ENCODE measurements around the gene LUZP2.

The LUZP2 gene

DNA sequence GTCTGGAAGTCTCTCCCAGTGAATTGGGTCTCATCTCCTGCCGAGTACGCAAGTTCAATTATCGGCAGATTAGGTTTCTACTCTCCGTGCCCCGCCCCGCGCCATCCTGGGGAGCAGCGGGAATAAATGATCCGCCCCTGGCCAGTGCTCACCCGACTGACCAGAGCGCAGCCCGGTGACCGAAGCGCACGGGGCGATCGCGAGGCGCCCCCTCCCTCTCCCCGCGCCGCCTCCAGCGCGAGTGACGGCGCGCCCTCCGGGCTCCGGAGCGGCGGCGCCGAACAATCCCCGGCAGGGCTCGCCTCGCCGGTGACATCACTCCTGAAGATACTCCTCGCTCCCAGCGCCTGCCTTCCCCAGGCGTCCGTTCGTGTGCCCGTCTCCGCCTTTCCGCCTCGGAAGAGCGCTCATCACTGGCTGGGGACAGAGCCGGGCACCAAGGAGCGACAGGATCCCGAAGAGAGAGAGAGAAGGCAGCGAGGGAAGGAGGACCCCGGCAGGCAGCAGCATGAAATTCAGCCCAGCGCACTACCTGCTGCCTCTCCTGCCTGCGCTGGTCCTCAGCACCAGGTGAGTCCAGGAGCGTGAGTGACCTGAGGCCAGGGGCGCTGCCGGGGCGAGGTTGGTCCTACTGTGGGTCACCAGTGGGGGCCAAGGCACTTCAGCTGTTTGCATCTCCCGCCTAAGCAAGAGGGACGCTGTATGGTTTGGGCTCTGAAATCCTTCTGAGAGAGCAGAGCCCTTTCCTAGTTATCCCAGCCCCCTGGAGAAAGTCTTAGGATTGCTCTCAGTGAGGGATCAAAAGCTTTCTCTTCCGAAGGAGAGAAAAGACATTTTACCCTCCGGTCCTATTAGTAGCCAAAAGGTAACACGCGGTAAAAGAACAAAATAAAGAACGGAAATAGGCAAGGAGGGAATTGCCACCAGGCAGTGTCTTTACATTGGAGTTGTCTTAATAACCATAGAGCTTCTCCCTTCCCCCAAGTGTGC lies at the start of gene LUZP2:
Gene LUZP2, plus strand, starts transcription at position 318 of the 990 bp plus-strand sequence.
- no peaks in the 10 kb centered on the region for H3K4me1 Mint-ChIP-seq
- H3K27me3 Mint-ChIP-seq = peaks cover 14% of the 10 kb centered on the region
- CTCF ChIA-PET = no interaction called here
- H3K4me3 Mint-ChIP-seq = no peak within 1 kb of the TSS
- no peak for DNase-seq
- H3K9me3 Mint-ChIP-seq = no peaks in the 10 kb centered on the region
- H3K36me3 Mint-ChIP-seq = no peaks in the 10 kb centered on the region
- H3K27ac Mint-ChIP-seq = no peak within 1 kb of the TSS

DNA sequence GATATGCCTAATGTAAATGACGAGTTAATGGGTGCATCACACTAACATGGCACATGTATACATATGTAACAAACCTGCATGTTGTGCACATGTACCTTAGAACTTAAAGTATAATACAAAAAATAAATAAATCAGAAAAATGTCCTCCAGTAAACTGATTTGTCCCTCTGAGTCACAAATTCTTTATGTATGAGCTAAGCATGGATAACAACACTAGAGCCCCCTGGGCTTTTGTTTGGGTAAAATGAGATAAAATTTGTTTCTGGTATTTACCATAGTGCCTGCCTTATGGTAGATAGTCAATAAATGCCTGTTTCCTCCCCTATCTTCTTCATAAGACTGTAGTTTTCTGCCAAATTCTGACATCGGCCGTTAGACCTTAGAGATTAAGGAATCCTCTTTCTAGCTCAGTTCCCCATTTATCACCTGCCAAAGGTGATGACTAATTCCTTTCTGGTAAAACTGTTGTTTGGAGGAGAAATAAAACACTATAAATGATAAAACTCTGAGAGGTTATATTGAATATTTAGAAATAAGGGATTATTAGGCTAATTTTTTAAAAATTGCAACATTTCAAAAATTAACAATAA lies 43.6 kb upstream of the LUZP2 start:
- H3K27me3 Mint-ChIP-seq = no peaks in the 10 kb centered on the region
- no peak overlapping the region for H3K4me3 Mint-ChIP-seq
- H3K4me1 Mint-ChIP-seq = no peaks in the 10 kb centered on the region
- H3K9me3 Mint-ChIP-seq = peaks cover 9% of the 10 kb centered on the region
- DNase-seq = no peak
- no peak overlapping the region for H3K27ac Mint-ChIP-seq
- no peaks in the 10 kb centered on the region for H3K36me3 Mint-ChIP-seq
- CTCF ChIA-PET = no interaction called here

DNA sequence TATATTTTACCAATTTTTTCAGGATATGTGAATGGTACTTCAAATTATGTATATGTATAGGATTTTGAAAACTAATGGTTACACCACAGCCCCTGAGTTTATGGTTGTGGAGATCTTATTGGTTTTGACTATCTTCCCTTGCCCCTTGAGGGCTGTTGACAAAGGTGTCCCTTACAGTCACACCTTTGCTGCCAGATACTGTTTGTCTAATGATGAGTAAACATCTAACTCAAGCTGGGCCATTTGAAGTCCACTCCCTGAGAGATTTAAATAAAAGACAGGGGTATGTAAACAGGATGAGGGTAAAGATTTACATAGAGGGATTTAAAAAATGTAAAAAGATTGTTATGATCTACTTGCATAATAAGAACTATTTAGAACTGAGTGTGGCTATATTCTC lies 38.9 kb upstream of the LUZP2 start:
- Mint-ChIP-seq H3K4me1 (no peaks in the 10 kb centered on the region), H3K4me3 (no peak overlapping the region), H3K27me3 (no peaks in the 10 kb centered on the region), H3K27ac (no peak overlapping the region), H3K9me3 (peaks cover 7% of the 10 kb centered on the region), H3K36me3 (no peaks in the 10 kb centered on the region)
- DNase-seq = no peak
- CTCF ChIA-PET = no interaction called here

DNA sequence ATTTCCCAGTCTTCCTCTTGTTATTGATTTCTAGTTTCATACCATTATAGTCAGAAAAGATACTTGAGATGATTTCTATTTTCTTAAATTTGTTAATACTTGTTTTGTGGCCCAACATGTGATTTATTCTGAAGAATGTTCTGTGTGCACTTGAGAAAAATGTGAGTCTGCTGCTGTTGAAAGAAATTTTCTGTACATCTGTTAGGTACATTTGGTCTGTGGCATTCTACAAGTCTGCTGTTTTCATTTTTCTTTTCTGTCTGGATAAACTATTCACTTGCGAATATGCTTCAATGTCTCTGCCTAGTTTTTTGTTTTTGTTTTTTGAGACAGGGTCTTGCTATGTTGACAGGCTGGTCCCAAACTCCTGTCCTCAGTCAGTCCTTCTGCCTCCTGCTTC lies 26.4 kb upstream of the LUZP2 start:
- Mint-ChIP-seq H3K27me3 (no peaks in the 10 kb centered on the region), H3K4me1 (no peaks in the 10 kb centered on the region), H3K27ac (no peak overlapping the region), H3K4me3 (no peak overlapping the region), H3K36me3 (no peaks in the 10 kb centered on the region), H3K9me3 (peaks cover 16% of the 10 kb centered on the region)
- CTCF ChIA-PET = no interaction called here
- no peak for DNase-seq

DNA sequence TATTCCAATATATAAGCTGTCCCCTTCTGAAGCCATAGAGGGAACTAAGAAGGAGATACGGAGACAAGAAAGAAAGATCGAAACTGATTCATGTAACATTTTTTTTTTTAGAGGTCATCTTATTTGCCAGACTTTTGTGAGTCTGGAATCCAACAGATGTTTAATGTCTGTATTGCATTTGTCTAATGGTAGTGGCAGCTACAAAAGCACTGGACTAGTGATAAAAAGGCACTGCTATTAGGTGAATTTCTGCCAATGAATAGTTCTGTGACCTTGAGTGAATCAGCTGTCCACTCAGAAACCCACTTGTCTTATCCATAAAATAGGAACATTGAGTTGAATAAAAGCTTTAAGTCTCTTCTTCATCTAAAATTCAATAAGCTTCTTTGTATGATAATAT lies 25.8 kb upstream of the LUZP2 start:
- Mint-ChIP-seq H3K4me3 (no peak overlapping the region), H3K27ac (no peak overlapping the region), H3K9me3 (peaks cover 22% of the 10 kb centered on the region), H3K4me1 (no peaks in the 10 kb centered on the region), H3K27me3 (no peaks in the 10 kb centered on the region), H3K36me3 (no peaks in the 10 kb centered on the region)
- DNase-seq = no peak
- CTCF ChIA-PET = no interaction called here

DNA sequence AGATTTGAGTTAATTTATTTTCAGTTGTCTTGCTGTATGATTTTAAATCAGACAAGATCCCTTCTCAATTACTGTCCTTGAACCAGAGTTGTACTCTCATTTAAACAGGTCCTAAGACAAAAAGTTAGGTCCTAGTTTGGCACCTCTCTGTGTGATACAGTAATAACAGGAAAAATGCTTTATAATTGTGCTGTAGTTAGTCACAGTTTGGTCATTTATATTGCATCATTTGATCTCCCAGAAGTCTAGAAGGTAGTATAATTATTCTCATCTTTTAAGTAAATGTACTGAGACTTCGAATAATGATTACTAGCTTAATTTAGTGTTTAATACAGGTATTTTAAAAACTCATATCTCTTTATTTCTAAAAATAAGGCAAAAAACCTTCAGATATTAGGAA lies 18.1 kb upstream of the LUZP2 start:
- Mint-ChIP-seq H3K9me3 (peaks cover 19% of the 10 kb centered on the region), H3K4me3 (no peak overlapping the region), H3K27ac (no peak overlapping the region), H3K27me3 (no peaks in the 10 kb centered on the region), H3K4me1 (no peaks in the 10 kb centered on the region), H3K36me3 (no peaks in the 10 kb centered on the region)
- no peak for DNase-seq
- CTCF ChIA-PET = no interaction called here

DNA sequence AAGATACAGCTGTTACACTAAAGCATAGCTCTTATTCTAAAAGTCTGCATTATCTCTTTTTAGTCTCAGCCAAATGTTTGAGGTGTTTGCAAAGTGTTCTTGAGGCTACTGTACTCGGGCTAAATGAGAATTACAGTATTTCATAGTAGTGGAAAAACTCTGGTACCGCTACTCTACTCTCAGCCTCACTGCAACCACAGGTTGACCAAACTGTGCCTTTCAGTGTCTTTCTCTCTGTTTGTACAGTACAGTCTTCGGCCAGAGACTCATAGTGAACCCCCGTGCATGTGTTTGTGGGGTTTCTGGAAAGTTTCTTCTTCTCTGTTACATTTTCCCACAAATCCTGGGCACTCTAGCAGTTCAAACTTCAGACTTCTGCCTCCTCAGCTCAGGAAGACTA lies 7.4 kb upstream of the LUZP2 start:
- H3K27ac Mint-ChIP-seq = no peak overlapping the region
- no peak overlapping the region for H3K4me3 Mint-ChIP-seq
- H3K27me3 Mint-ChIP-seq = no peaks in the 10 kb centered on the region
- peaks cover 6% of the 10 kb centered on the region for H3K9me3 Mint-ChIP-seq
- DNase-seq = no peak
- CTCF ChIA-PET = no interaction called here
- no peaks in the 10 kb centered on the region for H3K36me3 Mint-ChIP-seq
- H3K4me1 Mint-ChIP-seq = no peaks in the 10 kb centered on the region

DNA sequence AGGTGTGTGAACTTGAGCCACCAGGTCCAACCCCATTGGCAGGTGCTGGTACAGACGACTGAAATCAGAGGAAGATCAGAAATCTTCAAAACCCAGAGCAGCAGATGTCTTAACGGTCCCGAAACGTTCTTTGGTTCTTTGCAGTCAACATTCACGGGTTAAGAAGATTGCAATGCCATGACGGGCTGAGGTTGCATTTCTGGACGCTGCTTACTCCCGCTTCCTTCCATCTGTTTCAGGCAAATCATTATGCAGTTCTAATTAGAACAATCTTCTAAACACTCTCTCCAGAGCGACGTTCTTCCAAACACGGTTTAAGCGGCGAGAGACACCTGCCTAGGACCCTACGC lies 492 bp upstream of the LUZP2 start:
- CTCF ChIA-PET = no interaction called here
- H3K27me3 Mint-ChIP-seq = peaks cover 14% of the 10 kb centered on the region
- H3K36me3 Mint-ChIP-seq = no peaks in the 10 kb centered on the region
- H3K27ac Mint-ChIP-seq = no peak overlapping the region
- DNase-seq = no peak
- no peak overlapping the region for H3K4me3 Mint-ChIP-seq
- H3K9me3 Mint-ChIP-seq = no peaks in the 10 kb centered on the region
- H3K4me1 Mint-ChIP-seq = no peaks in the 10 kb centered on the region

DNA sequence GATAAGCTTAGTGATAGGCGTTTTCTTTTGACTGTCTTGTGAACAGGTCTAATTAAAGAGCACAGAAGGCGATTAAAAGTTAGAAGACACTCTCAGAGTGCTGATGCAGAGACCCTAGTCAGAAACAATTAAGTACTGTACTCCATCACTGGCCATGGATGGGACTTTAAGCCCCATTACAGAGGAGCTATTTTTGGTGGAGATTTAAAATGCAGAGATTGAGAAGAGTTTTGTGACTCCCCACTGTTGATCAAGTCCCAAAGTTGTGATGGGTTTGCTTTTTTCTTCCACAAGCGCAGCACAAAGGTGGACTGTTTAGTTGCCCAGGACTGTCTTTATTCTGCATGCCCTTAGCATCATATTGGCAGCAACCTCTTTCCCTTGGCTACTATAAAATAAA lies 978 bp downstream of the LUZP2 start:
- no peak for DNase-seq
- Mint-ChIP-seq H3K27ac (no peak overlapping the region), H3K4me3 (no peak overlapping the region), H3K4me1 (no peaks in the 10 kb centered on the region), H3K27me3 (peaks cover 14% of the 10 kb centered on the region), H3K36me3 (no peaks in the 10 kb centered on the region), H3K9me3 (no peaks in the 10 kb centered on the region)
- CTCF ChIA-PET = no interaction called here

DNA sequence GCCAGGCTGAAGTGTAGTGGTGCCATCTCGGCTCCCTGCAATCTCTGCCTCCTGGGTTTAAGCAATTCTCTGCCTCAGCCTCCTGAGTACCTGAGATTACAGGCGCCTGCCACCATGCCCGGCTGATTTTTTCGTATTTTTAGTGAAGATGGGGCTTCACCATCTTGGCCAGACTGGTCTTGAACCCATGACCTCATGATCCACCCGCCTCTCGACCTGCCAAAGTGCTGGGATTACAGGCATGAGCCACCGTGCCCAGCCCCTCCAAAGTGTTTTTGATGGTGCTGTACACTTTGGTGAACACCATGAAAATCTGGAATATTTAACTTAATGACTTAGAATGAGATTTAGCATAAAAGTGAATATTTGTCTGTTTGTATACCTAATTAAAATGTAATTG lies 5.6 kb downstream of the LUZP2 start:
- CTCF ChIA-PET = no interaction called here
- H3K36me3 Mint-ChIP-seq = no peaks in the 10 kb centered on the region
- no peak overlapping the region for H3K27ac Mint-ChIP-seq
- peaks cover 4% of the 10 kb centered on the region for H3K9me3 Mint-ChIP-seq
- DNase-seq = no peak
- peaks cover under 1% of the 10 kb centered on the region for H3K27me3 Mint-ChIP-seq
- no peak overlapping the region for H3K4me3 Mint-ChIP-seq
- no peaks in the 10 kb centered on the region for H3K4me1 Mint-ChIP-seq

DNA sequence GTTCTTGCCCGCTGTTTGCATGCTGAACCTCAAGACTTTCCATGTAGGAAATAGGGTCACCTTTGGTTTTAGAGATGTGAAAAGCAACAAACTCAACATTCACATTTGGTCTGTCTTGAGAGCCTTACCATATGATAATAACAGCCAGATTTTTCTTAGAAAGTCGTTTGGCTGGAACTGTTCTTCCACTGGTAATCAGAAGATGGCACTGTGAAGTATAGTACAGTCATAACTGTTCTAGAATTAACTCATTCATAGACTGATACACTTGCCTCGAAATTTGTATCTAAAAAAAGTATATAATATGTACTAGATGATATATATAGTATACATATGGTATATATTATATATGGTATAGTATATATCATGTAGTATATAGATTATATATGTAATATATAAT lies 12.3 kb downstream of the LUZP2 start:
- CTCF ChIA-PET = no interaction called here
- H3K4me1 Mint-ChIP-seq = no peaks in the 10 kb centered on the region
- H3K36me3 Mint-ChIP-seq = no peaks in the 10 kb centered on the region
- H3K9me3 Mint-ChIP-seq = peaks cover 4% of the 10 kb centered on the region
- H3K27me3 Mint-ChIP-seq = no peaks in the 10 kb centered on the region
- DNase-seq = no peak
- no peak overlapping the region for H3K4me3 Mint-ChIP-seq
- no peak overlapping the region for H3K27ac Mint-ChIP-seq

DNA sequence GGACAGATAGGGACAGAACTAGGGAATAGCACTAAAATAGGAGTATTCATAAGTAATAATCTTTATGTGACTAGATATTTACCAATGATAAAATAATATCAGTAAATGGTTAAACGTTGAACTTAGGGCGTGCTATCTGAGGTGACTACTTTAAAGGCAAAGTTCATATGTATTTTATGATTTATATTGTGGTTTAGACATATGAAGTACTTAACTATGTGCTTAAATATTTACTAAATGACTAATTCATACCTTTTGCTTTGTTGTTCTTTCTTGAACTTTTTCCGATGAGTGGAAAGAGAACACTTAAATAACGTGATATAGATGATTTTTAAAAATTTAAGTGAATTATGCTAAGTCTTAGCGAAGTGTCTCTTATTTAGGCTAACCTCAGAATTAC lies 14.7 kb downstream of the LUZP2 start:
- CTCF ChIA-PET = no interaction called here

DNA sequence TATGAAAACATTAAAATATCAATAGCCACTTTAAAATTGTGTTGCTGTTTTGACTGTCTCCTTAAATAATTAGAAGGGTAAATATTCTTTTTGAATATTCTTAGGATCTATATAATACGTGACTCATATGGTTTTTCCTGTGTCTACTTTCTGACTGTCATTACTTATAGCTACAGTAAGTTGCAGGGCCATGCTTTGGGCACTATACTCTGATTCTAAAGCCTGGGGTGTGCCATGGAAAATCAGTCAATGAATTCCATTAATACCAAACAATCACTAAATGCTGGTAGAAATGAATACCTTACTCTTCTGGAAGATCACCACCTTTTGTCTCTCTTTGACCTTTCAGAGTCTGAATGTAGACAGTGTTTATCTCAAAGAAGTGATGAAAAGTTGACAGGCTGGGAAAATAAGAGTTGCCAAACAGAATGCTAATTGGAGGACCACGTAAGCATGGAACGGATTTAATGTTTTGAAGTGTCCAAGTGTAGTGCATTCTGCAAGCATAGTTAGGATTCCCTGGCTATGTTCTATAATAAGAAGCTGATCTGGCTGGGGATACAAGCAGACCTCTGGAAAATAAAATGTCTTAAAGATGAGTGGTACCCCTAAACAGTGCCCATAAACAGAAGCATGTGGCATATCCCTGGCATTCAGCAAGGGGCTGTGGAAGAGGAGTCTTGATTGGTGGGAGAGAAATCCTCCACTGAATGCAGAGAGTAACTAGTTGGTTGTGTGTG lies 16.8 kb downstream of the LUZP2 start:
- no peaks in the 10 kb centered on the region for H3K36me3 Mint-ChIP-seq
- no peaks in the 10 kb centered on the region for H3K27me3 Mint-ChIP-seq
- no peak overlapping the region for H3K4me3 Mint-ChIP-seq
- H3K4me1 Mint-ChIP-seq = no peaks in the 10 kb centered on the region
- CTCF ChIA-PET = no interaction called here
- no peak for DNase-seq
- peaks cover 2% of the 10 kb centered on the region for H3K9me3 Mint-ChIP-seq
- H3K27ac Mint-ChIP-seq = no peak overlapping the region

More for the DNA sequence above, 14.7 kb downstream of the LUZP2 start:
- DNase-seq = no peak
- H3K4me1 Mint-ChIP-seq = no peaks in the 10 kb centered on the region
- no peaks in the 10 kb centered on the region for H3K27me3 Mint-ChIP-seq
- peaks cover 2% of the 10 kb centered on the region for H3K9me3 Mint-ChIP-seq
- H3K27ac Mint-ChIP-seq = no peak overlapping the region
- no peaks in the 10 kb centered on the region for H3K36me3 Mint-ChIP-seq
- H3K4me3 Mint-ChIP-seq = no peak overlapping the region

DNA sequence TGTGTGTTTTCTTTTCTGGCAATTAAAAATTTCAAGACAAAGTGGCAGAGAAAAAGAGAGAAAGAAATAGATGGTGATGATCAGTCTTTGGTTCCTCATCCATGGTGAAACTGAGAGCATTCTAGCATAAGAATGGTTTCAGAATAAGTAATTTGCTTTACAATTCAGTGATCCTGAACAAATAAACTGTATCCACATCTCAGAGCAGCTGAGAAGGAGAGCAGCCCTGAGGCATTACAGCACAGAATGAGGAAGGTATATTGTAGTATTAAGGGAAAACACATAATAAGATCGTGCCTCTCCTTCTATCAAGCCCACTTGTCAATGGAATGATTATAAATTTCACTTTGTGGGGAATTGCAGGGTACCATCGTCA lies 17.4 kb downstream of the LUZP2 start:
- CTCF ChIA-PET = no interaction called here
- Mint-ChIP-seq H3K27me3 (no peaks in the 10 kb centered on the region), H3K4me1 (no peaks in the 10 kb centered on the region), H3K27ac (no peak overlapping the region), H3K4me3 (no peak overlapping the region), H3K36me3 (no peaks in the 10 kb centered on the region), H3K9me3 (peaks cover 2% of the 10 kb centered on the region)
- no peak for DNase-seq

DNA sequence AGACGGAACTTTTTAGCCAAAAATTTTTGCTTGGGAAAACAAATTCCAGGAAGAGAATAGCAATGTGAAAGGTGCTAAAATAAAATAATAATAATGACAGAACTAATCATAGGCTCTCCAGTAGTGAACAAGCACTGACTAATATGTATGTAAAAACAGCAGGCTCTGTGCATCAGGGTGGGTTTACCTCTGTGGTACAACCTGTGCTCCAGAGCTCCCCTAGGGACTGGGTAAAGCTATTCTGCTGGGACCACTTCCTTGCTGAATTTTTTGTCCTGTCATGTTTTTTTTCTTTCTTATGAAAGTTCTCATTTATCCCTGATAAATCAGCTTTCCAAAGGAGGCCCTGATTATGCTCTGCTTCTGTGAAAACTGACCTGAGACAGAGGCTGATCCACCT lies 18.8 kb downstream of the LUZP2 start:
- H3K9me3 Mint-ChIP-seq = peaks cover 2% of the 10 kb centered on the region
- H3K27ac Mint-ChIP-seq = no peak overlapping the region
- H3K27me3 Mint-ChIP-seq = no peaks in the 10 kb centered on the region
- no peaks in the 10 kb centered on the region for H3K36me3 Mint-ChIP-seq
- H3K4me3 Mint-ChIP-seq = no peak overlapping the region
- CTCF ChIA-PET = no interaction called here
- no peaks in the 10 kb centered on the region for H3K4me1 Mint-ChIP-seq
- DNase-seq = no peak

Data from activated naive CD4-positive, alpha-beta T cell treated with anti-CD3 and anti-CD28 coated beads, Interleukin-2, amount 10 ng/mL, durations not matched to agents 7 days and 5 days (primary cell).